PFSK-1 (cell line): ENCODE results near the gene PTPN21.

Source experiments
- POLR2AphosphoS5 ChIP-seq: IDR thresholded peaks from 2 replicates; pipeline ENCODE4 v1.6.1; 2012; ENCODE audit warnings: low read depth, mild to moderate bottlenecking, control low read depth, low read length, moderate library complexity
- SIN3A ChIP-seq: IDR thresholded peaks from 2 replicates; pipeline ENCODE4 v1.6.1; 2012; ENCODE audit warnings: mild to moderate bottlenecking, low read length, moderate library complexity, borderline replicate concordance; ENCODE audit not compliant: insufficient read depth
- TAF1 ChIP-seq: IDR thresholded peaks from 2 replicates; pipeline ENCODE4 v1.6.1; 2012; ENCODE audit warnings: low read length, control low read depth, borderline replicate concordance; ENCODE audit not compliant: insufficient read depth
- TF ChIP-seq, protein P1 (sequence below), 2 experiments: IDR thresholded peaks; 2 replicates each; pipeline versions ENCODE4 v1.6.1 to v1.8.0; 2011 to 2012; ENCODE audit warnings: low read depth in 2 of 2, low read length in 2 of 2, control low read depth in 1 of 2, inconsistent platforms in 1 of 2, mild to moderate bottlenecking in 1 of 2, moderate library complexity in 1 of 2; ENCODE audit not compliant: insufficient read depth in 1 of 2

- TF ChIP-seq POLR2AphosphoS5: no peak
- no peak for TF ChIP-seq TAF1
- TF ChIP-seq, protein P1, sequence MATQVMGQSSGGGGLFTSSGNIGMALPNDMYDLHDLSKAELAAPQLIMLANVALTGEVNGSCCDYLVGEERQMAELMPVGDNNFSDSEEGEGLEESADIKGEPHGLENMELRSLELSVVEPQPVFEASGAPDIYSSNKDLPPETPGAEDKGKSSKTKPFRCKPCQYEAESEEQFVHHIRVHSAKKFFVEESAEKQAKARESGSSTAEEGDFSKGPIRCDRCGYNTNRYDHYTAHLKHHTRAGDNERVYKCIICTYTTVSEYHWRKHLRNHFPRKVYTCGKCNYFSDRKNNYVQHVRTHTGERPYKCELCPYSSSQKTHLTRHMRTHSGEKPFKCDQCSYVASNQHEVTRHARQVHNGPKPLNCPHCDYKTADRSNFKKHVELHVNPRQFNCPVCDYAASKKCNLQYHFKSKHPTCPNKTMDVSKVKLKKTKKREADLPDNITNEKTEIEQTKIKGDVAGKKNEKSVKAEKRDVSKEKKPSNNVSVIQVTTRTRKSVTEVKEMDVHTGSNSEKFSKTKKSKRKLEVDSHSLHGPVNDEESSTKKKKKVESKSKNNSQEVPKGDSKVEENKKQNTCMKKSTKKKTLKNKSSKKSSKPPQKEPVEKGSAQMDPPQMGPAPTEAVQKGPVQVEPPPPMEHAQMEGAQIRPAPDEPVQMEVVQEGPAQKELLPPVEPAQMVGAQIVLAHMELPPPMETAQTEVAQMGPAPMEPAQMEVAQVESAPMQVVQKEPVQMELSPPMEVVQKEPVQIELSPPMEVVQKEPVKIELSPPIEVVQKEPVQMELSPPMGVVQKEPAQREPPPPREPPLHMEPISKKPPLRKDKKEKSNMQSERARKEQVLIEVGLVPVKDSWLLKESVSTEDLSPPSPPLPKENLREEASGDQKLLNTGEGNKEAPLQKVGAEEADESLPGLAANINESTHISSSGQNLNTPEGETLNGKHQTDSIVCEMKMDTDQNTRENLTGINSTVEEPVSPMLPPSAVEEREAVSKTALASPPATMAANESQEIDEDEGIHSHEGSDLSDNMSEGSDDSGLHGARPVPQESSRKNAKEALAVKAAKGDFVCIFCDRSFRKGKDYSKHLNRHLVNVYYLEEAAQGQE (IDR thresholded peaks at IDR 0.05; ENCODE audit: insufficient read depth in 1 of 2, low read depth in 2 of 2, low read length in 2 of 2): no peak
- TF ChIP-seq SIN3A: no peak
Observed at GRCh38 chr14:88426271-88426670, 128.5 kb downstream of the PTPN21 start.
